HepG2 (cell line): Measurements from ENCODE around the gene MYO19. TPM values are rescaled to one million over a fixed set of nuclear protein-coding genes. Genes with fewer than 3 reads are reported as not detected.

Source experiments
- ADNP ChIP-seq: sonication (generic); formaldehyde crosslinking; IDR thresholded peaks from 2 replicates; pipeline ENCODE4 v1.4.0; 2020; ENCODE audit warnings: missing genetic modification reagents
- ARID2 ChIP-seq: sonication (generic); formaldehyde crosslinking; IDR thresholded peaks from 2 replicates; pipeline ENCODE4 v1.8.1; 2022; ENCODE audit warnings: mild to moderate bottlenecking, missing genetic modification reagents, borderline replicate concordance
- ARID4A ChIP-seq: sonication (generic); formaldehyde crosslinking; IDR thresholded peaks from 2 replicates; pipeline ENCODE4 v1.5.0; 2020; ENCODE audit warnings: mild to moderate bottlenecking, missing genetic modification reagents, borderline replicate concordance
- DNMT3B ChIP-seq: conservative IDR thresholded peaks from 2 replicates; pipeline ENCODE4 v1.6.1; 2016; ENCODE audit warnings: missing biosample characterization, control low read depth
- ERF ChIP-seq: IDR thresholded peaks from 2 replicates; pipeline ENCODE4 v1.6.1; 2018; ENCODE audit warnings: missing biosample characterization, missing genetic modification reagents
- FOXM1 ChIP-seq: sonication (generic); formaldehyde crosslinking; IDR thresholded peaks from 2 replicates; pipeline ENCODE4 v1.5.0; 2020; ENCODE audit warnings: missing genetic modification reagents
- HMG20B ChIP-seq: conservative IDR thresholded peaks from 2 replicates; pipeline ENCODE4 v1.6.1; 2016; ENCODE audit warnings: missing genetic modification reagents, missing compliant biosample characterization
- MAX ChIP-seq: IDR thresholded peaks from 2 replicates; pipeline ENCODE4 v1.6.1; 2012; ENCODE audit warnings: inconsistent platforms
- MEIS1 ChIP-seq: sonication (generic); formaldehyde crosslinking; IDR thresholded peaks from 2 replicates; pipeline ENCODE4 v1.9.0; 2021; ENCODE audit warnings: mild to moderate bottlenecking, missing genetic modification reagents, moderate library complexity, borderline replicate concordance
- SALL2 ChIP-seq: sonication (generic); formaldehyde crosslinking; IDR thresholded peaks from 2 replicates; pipeline ENCODE4 v1.8.1; 2023; ENCODE audit warnings: mild to moderate bottlenecking, missing genetic modification reagents, inconsistent platforms
- SMAD9 ChIP-seq: sonication (generic); formaldehyde crosslinking; IDR thresholded peaks from 2 replicates; pipeline ENCODE4 v1.5.1; 2020; ENCODE audit warnings: mild to moderate bottlenecking, missing genetic modification reagents
- SP140L ChIP-seq: sonication (generic); formaldehyde crosslinking; IDR thresholded peaks from 2 replicates; pipeline ENCODE4 v1.4.0; 2020; ENCODE audit warnings: missing genetic modification reagents, borderline replicate concordance
- THYN1 ChIP-seq: sonication (generic); formaldehyde crosslinking; IDR thresholded peaks from 2 replicates; pipeline ENCODE4 v1.8.1; 2023; ENCODE audit warnings: low read depth, mild to moderate bottlenecking, moderate library complexity, missing genetic modification reagents, borderline replicate concordance
- ZBTB39 ChIP-seq: sonication (generic); formaldehyde crosslinking; IDR thresholded peaks from 2 replicates; pipeline ENCODE4 v1.5.0; 2020; ENCODE audit warnings: missing genetic modification reagents
- ZFP1 ChIP-seq: IDR thresholded peaks from 2 replicates; pipeline ENCODE4 v1.6.1; 2016
- ZKSCAN5 ChIP-seq: sonication (generic); formaldehyde crosslinking; IDR thresholded peaks from 2 replicates; pipeline ENCODE4 v1.5.1; 2020; ENCODE audit warnings: mild to moderate bottlenecking, missing genetic modification reagents
- ZNF557 ChIP-seq: sonication (generic); formaldehyde crosslinking; IDR thresholded peaks from 2 replicates; pipeline ENCODE4 v1.4.0; 2020; ENCODE audit warnings: missing genetic modification reagents
- ZNF740 ChIP-seq: sonication (generic); formaldehyde crosslinking; IDR thresholded peaks from 2 replicates; pipeline ENCODE4 v1.4.0; 2020; ENCODE audit warnings: missing genetic modification reagents
- ZSCAN20 ChIP-seq: sonication (generic); formaldehyde crosslinking; IDR thresholded peaks from 2 replicates; pipeline ENCODE4 v1.4.0; 2020; ENCODE audit warnings: missing genetic modification reagents, mild to moderate bottlenecking, borderline replicate concordance
- ZXDC ChIP-seq: sonication (generic); formaldehyde crosslinking; IDR thresholded peaks from 2 replicates; pipeline ENCODE4 v1.5.0; 2020; ENCODE audit warnings: mild to moderate bottlenecking, missing genetic modification reagents
- polyA plus RNA-seq, 8 experiments: library from polyadenylated mRNA; depleted of rRNA in 3 of 8; stranded (reverse) in 7 of 8; unstranded in 1 of 8; fragments of >200 nt; fragmentation: Illumina TruSeq in 4 of 8; extraction: Trizol in 4 of 8; gene quantifications; 2 replicates each; pipeline versions ENCODE4 v1.2.1 to v1.2.3, GENCODE V29; 2011 to 2016; ENCODE audit warnings: low read depth in 4 of 8, missing spikeins in 1 of 8, mixed read lengths in 1 of 8; ENCODE audit not compliant: insufficient read depth in 1 of 8
- total RNA-seq, 5 experiments: library from RNA; depleted of rRNA; stranded (reverse); fragments of >200 nt; fragmentation: Illumina TruSeq; extraction: Trizol; gene quantifications; 2 replicates each; pipeline ENCODE4 v1.2.3, GENCODE V29; 2016; ENCODE audit warnings: low read depth in 1 of 5

Gene MYO19
- total and polyA plus RNA-seq, 2 of the 13 experiments (the other 11 are each of a cell fraction or from before 2014, with no cell fraction given), result 75.7 to 82.3 TPM

GRCh38 chr17:36545465-36546417, 11.1 kb upstream of the MYO19 start (continued):
- TF ChIP-seq ARID4A (CRISPR knock-in tag), result peak; percentile 90
- TF ChIP-seq ERF (CRISPR knock-in tag), result no peak
- no peak for TF ChIP-seq ARID2 (CRISPR knock-in tag)
- 0 out of 2 replicates have a peak, but pooled peaks have one; percentile 6 for TF ChIP-seq ZBTB39 (CRISPR knock-in tag)
- no peak for TF ChIP-seq ZKSCAN5 (CRISPR knock-in tag)
- no peak for TF ChIP-seq ADNP (CRISPR knock-in tag)
- no peak for TF ChIP-seq SALL2 (CRISPR knock-in tag)
- TF ChIP-seq ZFP1, result no peak
- TF ChIP-seq ZSCAN20 (CRISPR knock-in tag), result no peak
- TF ChIP-seq ZNF740 (CRISPR knock-in tag), result peak; percentile 80
- TF ChIP-seq MEIS1 (CRISPR knock-in tag), result no peak
- peak; percentile 89 for TF ChIP-seq MAX
- no peak for TF ChIP-seq FOXM1
- TF ChIP-seq ZXDC (CRISPR knock-in tag), result no peak
- peak; percentile 57 for TF ChIP-seq HMG20B (CRISPR knock-in tag)
- TF ChIP-seq SP140L (CRISPR knock-in tag), result no peak
- TF ChIP-seq DNMT3B (CRISPR knock-in tag), result no peak; the same call in 1 of the 2 replicates
- TF ChIP-seq ZNF557 (CRISPR knock-in tag), result no peak
- TF ChIP-seq THYN1 (CRISPR knock-in tag), result no peak
- no peak for TF ChIP-seq SMAD9 (CRISPR knock-in tag)
